IMR-90 (cell line): ENCODE data around the gene TOR1A. TPM values are rescaled to one million over a fixed set of nuclear protein-coding genes. Genes with fewer than 3 reads are reported as not detected.

ENCODE experiments used
- ATAC-seq: fragments of 200-7000 bp; cut with Tn5 transposase; 2 replicates; pipeline ENCODE4 v1.9.1; 2020; ENCODE audit warnings: low read depth, mild to moderate bottlenecking, moderate library complexity
- BruUV-seq: library from RNA; stranded (reverse); fragments of 400-500 nt; replicated peaks from 2 replicates; lab custom pipeline; 2021; lab: Mats Ljungman, UMichigan
- CTCF ChIA-PET: fragments of 300-600 bp; formaldehyde crosslinking; extraction: SDS; loops from one replicate; lab custom pipeline; 2021; ENCODE audit warnings: antibody characterized with exemption; lab: Yijun Ruan, JAX
- POLR2A ChIA-PET: fragments of 300-600 bp; sonication (Branson Sonifier 250); formaldehyde crosslinking; loops from one replicate; lab custom pipeline; 2022; ENCODE audit warnings: antibody characterized with exemption; ENCODE audit not compliant: unreplicated experiment; lab: Charles Lee
- DNase-seq: peaks from one replicate; pipeline ENCODE4 v3.0.0; 2013
- H2AFZ ChIP-seq: replicated peaks from 2 replicates; pipeline ENCODE3; 2013; ENCODE audit warnings: low read length, mild to moderate bottlenecking; ENCODE audit not compliant: poor library complexity
- H2AK5ac ChIP-seq: 2 replicates; pipeline ENCODE4 v1.6.1; 2013; ENCODE audit warnings: low read depth, low read length, inconsistent platforms
- H2AK9ac ChIP-seq: replicated peaks from 2 replicates; pipeline ENCODE3; 2013; ENCODE audit warnings: mild to moderate bottlenecking, low read depth, low read length, moderate library complexity; ENCODE audit not compliant: poor library complexity
- H2BK120ac ChIP-seq: 2 replicates; pipeline ENCODE4 v1.6.1; 2013; ENCODE audit warnings: low read depth, low read length, inconsistent platforms
- H2BK15ac ChIP-seq: 3 replicates; pipeline ENCODE4 v1.6.1; 2013; ENCODE audit warnings: low read depth, low read length, inconsistent platforms
- H2BK20ac ChIP-seq: 2 replicates; pipeline ENCODE4 v1.6.1; 2013; ENCODE audit warnings: low read depth, mild to moderate bottlenecking, inconsistent platforms, low read length, moderate library complexity
- H2BK5ac ChIP-seq: 2 replicates; pipeline ENCODE4 v1.6.1; 2013; ENCODE audit warnings: mild to moderate bottlenecking, low read depth, low read length, inconsistent platforms; ENCODE audit not compliant: poor library complexity, severe bottlenecking
- H3K14ac ChIP-seq: replicated peaks from 2 replicates; pipeline ENCODE4 v1.6.1; 2013; ENCODE audit warnings: low read depth, low read length, inconsistent platforms
- H3K18ac ChIP-seq: 2 replicates; pipeline ENCODE4 v1.6.1; 2013; ENCODE audit warnings: low read depth, low read length, control low read depth
- H3K23ac ChIP-seq: 2 replicates; pipeline ENCODE4 v1.6.1; 2013; ENCODE audit warnings: low read depth, low read length, inconsistent platforms
- H3K27ac ChIP-seq: 2 replicates; pipeline ENCODE4 v1.5.1; 2013; ENCODE audit warnings: mild to moderate bottlenecking, control low read depth, low read length; ENCODE audit not compliant: insufficient read depth
- H3K27me3 ChIP-seq: 2 replicates; pipeline ENCODE4 v1.6.1; 2013; ENCODE audit warnings: low read length; ENCODE audit not compliant: control insufficient read depth, insufficient read depth
- H3K36me3 ChIP-seq: 2 replicates; pipeline ENCODE4 v1.6.1; 2013; ENCODE audit warnings: low read length, mixed read lengths; ENCODE audit not compliant: control insufficient read depth, insufficient read depth
- H3K4ac ChIP-seq: 2 replicates; pipeline ENCODE4 v1.6.1; 2013; ENCODE audit warnings: low read depth, low read length, inconsistent platforms
- H3K4me1 ChIP-seq: 2 replicates; pipeline ENCODE4 v1.6.1; 2013; ENCODE audit warnings: low read length, mixed read lengths; ENCODE audit not compliant: control insufficient read depth, insufficient read depth
- H3K4me2 ChIP-seq: 2 replicates; pipeline ENCODE4 v1.6.1; 2013; ENCODE audit warnings: low read depth, mild to moderate bottlenecking, control low read depth, low read length, moderate library complexity
- H3K4me3 ChIP-seq: 2 replicates; pipeline ENCODE4 v1.5.1; 2013; ENCODE audit warnings: low read depth, mild to moderate bottlenecking, control low read depth, low read length, moderate library complexity; ENCODE audit not compliant: insufficient read depth
- H3K56ac ChIP-seq: 2 replicates; pipeline ENCODE4 v1.6.1; 2013; ENCODE audit warnings: low read length, inconsistent platforms; ENCODE audit not compliant: insufficient read depth; ENCODE audit errors: extremely low read depth
- H3K79me1 ChIP-seq, 2 experiments: 2 replicates each; pipeline ENCODE4 v1.6.1; 2013; ENCODE audit warnings: low read length in 2 of 2, inconsistent platforms in 1 of 2, low read depth in 1 of 2
- H3K9ac ChIP-seq: 2 replicates; pipeline ENCODE4 v1.6.1; 2013; ENCODE audit warnings: low read depth, low read length, control low read depth
- H3K9me1 ChIP-seq: 2 replicates; pipeline ENCODE4 v1.6.1; 2013; ENCODE audit warnings: low read length, inconsistent platforms; ENCODE audit not compliant: insufficient read depth
- H3K9me3 ChIP-seq: 2 replicates; pipeline ENCODE4 v1.6.1; 2013; ENCODE audit warnings: low read length; ENCODE audit not compliant: control insufficient read depth, insufficient read depth
- H4K20me1 ChIP-seq: 2 replicates; pipeline ENCODE4 v1.6.1; 2013; ENCODE audit warnings: low read length, inconsistent platforms; ENCODE audit not compliant: insufficient read depth
- H4K5ac ChIP-seq: 2 replicates; pipeline ENCODE4 v1.6.1; 2013; ENCODE audit warnings: mild to moderate bottlenecking, low read depth, low read length, control low read depth
- H4K8ac ChIP-seq, 2 experiments: 2 replicates each; pipeline ENCODE4 v1.6.1; 2013; ENCODE audit warnings: low read depth in 2 of 2, low read length in 2 of 2, control low read depth in 1 of 2, inconsistent platforms in 1 of 2
- H4K91ac ChIP-seq: 2 replicates; pipeline ENCODE4 v1.6.1; 2013; ENCODE audit warnings: low read depth, low read length, inconsistent platforms; ENCODE audit not compliant: insufficient read depth
- BHLHE40 ChIP-seq: fragments of 150-350 bp; IDR thresholded peaks from 2 replicates; pipeline ENCODE4 v1.6.1; 2016; ENCODE audit warnings: mild to moderate bottlenecking, low read depth, low read length
- CEBPB ChIP-seq: IDR thresholded peaks from 2 replicates; pipeline ENCODE4 v1.6.1; 2012; ENCODE audit warnings: low read depth, low read length, improper control_type of control experiment
- CHD1 ChIP-seq: IDR thresholded peaks from 2 replicates; pipeline ENCODE4 v1.6.1; 2012; ENCODE audit warnings: low read depth, low read length, improper control_type of control experiment
- CTCF ChIP-seq: conservative IDR thresholded peaks from 2 replicates; pipeline ENCODE4 v1.5.1; 2012; ENCODE audit warnings: mild to moderate bottlenecking, low read depth, low read length, improper control_type of control experiment
- FOS ChIP-seq: fragments of 150-350 bp; IDR thresholded peaks from 2 replicates; pipeline ENCODE4 v1.6.1; 2016; ENCODE audit warnings: low read depth, low read length
- MAFK ChIP-seq: IDR thresholded peaks from 2 replicates; pipeline ENCODE4 v1.6.1; 2012; ENCODE audit warnings: low read depth, low read length, improper control_type of control experiment
- MAZ ChIP-seq: IDR thresholded peaks from 2 replicates; pipeline ENCODE4 v1.6.1; 2012; ENCODE audit warnings: low read depth, mild to moderate bottlenecking, low read length, improper control_type of control experiment, moderate library complexity, borderline replicate concordance
- MXI1 ChIP-seq: IDR thresholded peaks from 2 replicates; pipeline ENCODE4 v1.6.1; 2012; ENCODE audit warnings: low read depth, mild to moderate bottlenecking, low read length, moderate library complexity, borderline replicate concordance
- NFE2L2 ChIP-seq: fragments of 150-350 bp; IDR thresholded peaks from 2 replicates; pipeline ENCODE4 v1.6.1; 2016; ENCODE audit warnings: low read depth, mild to moderate bottlenecking, low read length
- POLR2A ChIP-seq: IDR thresholded peaks from 2 replicates; pipeline ENCODE4 v1.6.1; 2012; ENCODE audit warnings: mild to moderate bottlenecking, low read depth, low read length
- RAD21 ChIP-seq: IDR thresholded peaks from 2 replicates; pipeline ENCODE4 v1.6.1; 2012; ENCODE audit warnings: low read length, improper control_type of control experiment
- RCOR1 ChIP-seq: IDR thresholded peaks from 2 replicates; pipeline ENCODE4 v1.6.1; 2012; ENCODE audit warnings: mild to moderate bottlenecking, low read length, improper control_type of control experiment; ENCODE audit not compliant: insufficient replicate concordance
- RFX5 ChIP-seq: IDR thresholded peaks from 2 replicates; pipeline ENCODE4 v1.8.0; 2012; ENCODE audit warnings: low read depth, mild to moderate bottlenecking, low read length, moderate library complexity
- SMC3 ChIP-seq: fragments of 150-350 bp; IDR thresholded peaks from 2 replicates; pipeline ENCODE4 v1.6.1; 2016; ENCODE audit warnings: low read depth, mild to moderate bottlenecking, antibody characterized with exemption, low read length, moderate library complexity
- WGBS, 2 experiments: methylation state at CpG; one replicate each; pipeline versions ENCODE4 v1.1.5 to v1.1.7; 2013; ENCODE audit warnings: missing lambda C conversion rate in 2 of 2; ENCODE audit not compliant: insufficient read length in 1 of 2; ENCODE audit errors: extremely low coverage in 2 of 2; 5-methylcytosine and 5-hydroxymethylcytosine counted together
- dilution Hi-C: fragments of 300-500 bp; cut with HindIII; formaldehyde crosslinking; loops from one replicate; pipeline ENCODE4 v1.14.3; 2018; ENCODE audit warnings: low sequenced_read_pairs; ENCODE audit not compliant: unreplicated experiment
- in situ Hi-C: fragments of 300-500 bp; cut with MboI; formaldehyde crosslinking; loops from 3 replicates; pipeline ENCODE4 v1.14.3; 2019; ENCODE audit warnings: low sequenced_read_pairs, inconsistent platforms, mixed read lengths
- intact Hi-C: fragments of 100-400 bp; cut with micrococcal nuclease; formaldehyde crosslinking; loops from 2 replicates; pipeline ENCODE4 v1.10.0; 2022
- polyA plus RNA-seq, 3 experiments: library from polyadenylated mRNA; depleted of rRNA; stranded (reverse); fragments of >200 nt; gene quantifications; 2 replicates each; pipeline ENCODE4 v1.2.3, GENCODE V29; 2012; ENCODE audit warnings: low replicate concordance in 1 of 3
- total RNA-seq: library from RNA; depleted of rRNA; stranded (reverse); fragments of >200 nt; gene quantifications from 2 replicates; pipeline ENCODE4 v1.2.3, GENCODE V29; 2012
- TF ChIP-seq, protein P1 (sequence below): fragments of 150-350 bp; IDR thresholded peaks from 2 replicates; pipeline ENCODE4 v1.6.1; 2017; ENCODE audit warnings: mild to moderate bottlenecking, antibody characterized with exemption, low read length, low read depth

Gene TOR1A
- total and polyA plus RNA-seq, 2 of the 4 experiments (the other 2 are of a cell fraction) = 27.1 to 74.2 TPM

DNA sequence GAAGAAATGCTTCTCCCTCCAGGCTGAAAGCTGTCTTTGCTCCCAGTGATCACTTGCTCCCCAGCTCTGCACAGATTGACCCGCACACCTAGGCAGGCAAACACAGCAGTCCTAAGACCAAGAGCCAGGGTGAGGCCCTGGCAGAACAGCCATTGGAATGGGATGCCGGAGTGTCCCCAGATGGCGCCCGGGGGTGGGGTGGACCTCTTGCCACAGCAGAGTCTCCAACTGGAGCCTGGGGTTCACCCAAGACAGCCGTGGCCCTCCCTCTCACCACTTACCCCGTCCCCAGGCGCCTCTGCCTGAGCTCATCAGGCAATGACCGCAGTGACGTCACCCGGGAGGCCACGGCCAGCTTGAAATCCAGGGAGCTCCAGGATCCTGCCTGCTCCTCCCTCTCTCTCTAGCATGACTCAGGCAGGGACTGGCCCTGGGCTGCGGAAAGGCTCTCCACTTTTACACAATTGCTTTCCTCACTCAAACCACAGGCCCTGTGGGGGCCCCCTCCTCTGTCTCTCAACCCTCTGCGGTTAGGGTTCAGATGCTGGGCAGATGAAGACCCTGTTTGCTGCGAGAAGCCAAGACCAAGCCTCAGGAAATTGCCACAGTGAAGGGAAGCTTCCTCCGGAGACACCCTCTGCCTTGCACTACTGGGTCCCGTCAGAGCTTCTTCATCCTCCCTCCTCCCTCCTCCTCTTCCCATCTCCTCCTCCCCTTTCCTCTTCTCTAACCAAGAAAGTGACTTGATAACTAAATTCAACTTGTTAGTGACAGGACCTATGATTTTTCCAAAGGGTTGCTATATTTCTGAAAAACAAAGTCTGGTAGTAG is 46.8 kb downstream of the TOR1A start:
- Histone ChIP-seq H3K36me3 (no peaks in the 10 kb centered on the region), H2AK5ac (peak overlapping the region; percentile 93), H3K9me3 (no peaks in the 10 kb centered on the region), H3K9ac (peak overlapping the region; percentile 41), H3K79me1 (no peaks in the 10 kb centered on the region), H3K23ac (peak overlapping the region; percentile 95), H3K27ac (peak overlapping the region; percentile 85), H3K9me1 (peaks cover 25% of the 10 kb centered on the region), H3K27me3 (no peaks in the 10 kb centered on the region), H3K4me3 (peak overlapping the region; percentile 1; the same call in 1 of the 2 replicates), H4K5ac (peak overlapping the region; percentile 73), H3K56ac (peak overlapping the region; percentile 78), H2AK9ac (peak overlapping the region; percentile 84), H4K20me1 (no peaks in the 10 kb centered on the region), H3K4me2 (peak overlapping the region; percentile 51), H4K8ac (peak overlapping the region; percentile 30 to 90), H2BK5ac (peak overlapping the region; percentile 88), H4K91ac (peak overlapping the region; percentile 96), H3K4ac (peak overlapping the region; percentile 90), H2BK120ac (peak overlapping the region; percentile 97), H2AFZ (peak overlapping the region; percentile 92), H3K14ac (peak overlapping the region; percentile 92), H2BK20ac (peak overlapping the region; percentile 96), H2BK15ac (peak overlapping the region; percentile 66), H3K4me1 (peaks cover 21% of the 10 kb centered on the region), H3K18ac (peak overlapping the region; percentile 57)
- CTCF ChIA-PET = interaction anchor here (1.2 to 1.9 kb wide), 3 partner anchors 35 to 135 kb away, joined by 4 to 17 read pairs (median 4); no protein-coding TSS in a partner anchor
- no TSS peak for BruUV-seq
- intact Hi-C loops = loop anchor here (2.0 kb wide), 1 partner anchor 14 kb away; no protein-coding TSS in a partner anchor
- POLR2A ChIA-PET = interaction anchor here (0.5 kb wide), 1 partner anchor 82 kb away, joined by 3 read pairs; no protein-coding TSS in a partner anchor
- dilution Hi-C loops = no loop called here
- 28% methylated on average over 3 of the region's 16 CpGs; no CpG with 5 or more reads in 1 of the 2 experiments for WGBS, 2 experiments
- TF ChIP-seq FOS = peak; percentile 97
- TF ChIP-seq SMC3 = peak; percentile 6; the same call in 1 of the 2 replicates
- peak; percentile 86 for TF ChIP-seq CEBPB
- TF ChIP-seq BHLHE40 = peak; percentile 58; the same call in 1 of the 2 replicates
- TF ChIP-seq MAZ = peak; percentile 98
- TF ChIP-seq NFE2L2 = peak; percentile 77
- no peak for TF ChIP-seq CTCF
- TF ChIP-seq, protein P1, sequence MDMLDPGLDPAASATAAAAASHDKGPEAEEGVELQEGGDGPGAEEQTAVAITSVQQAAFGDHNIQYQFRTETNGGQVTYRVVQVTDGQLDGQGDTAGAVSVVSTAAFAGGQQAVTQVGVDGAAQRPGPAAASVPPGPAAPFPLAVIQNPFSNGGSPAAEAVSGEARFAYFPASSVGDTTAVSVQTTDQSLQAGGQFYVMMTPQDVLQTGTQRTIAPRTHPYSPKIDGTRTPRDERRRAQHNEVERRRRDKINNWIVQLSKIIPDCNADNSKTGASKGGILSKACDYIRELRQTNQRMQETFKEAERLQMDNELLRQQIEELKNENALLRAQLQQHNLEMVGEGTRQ = no peak
- 0 out of 2 replicates have a peak, but pooled peaks have one; percentile 4 for TF ChIP-seq MAFK
- TF ChIP-seq MXI1 = no peak
- TF ChIP-seq RCOR1 = peak; percentile 41
- no peak for TF ChIP-seq CHD1
- peak; percentile 29 for TF ChIP-seq POLR2A
- peak; percentile 30 for TF ChIP-seq RAD21
- TF ChIP-seq RFX5 = no peak
- DNase-seq = peak; percentile 100
- ATAC-seq = peak; percentile 95
- in situ Hi-C loops = no loop called here
